Astrocyte (in vitro differentiated cells and primary cell): ENCODE measurements around the gene ARL6.

Experiments used
- CTCF ChIP-seq: IDR thresholded peaks from 2 replicates; pipeline ENCODE4 v1.5.1; 2011; ENCODE audit warnings: low read depth, mild to moderate bottlenecking, inconsistent platforms, low read length, moderate library complexity; ENCODE audit not compliant: insufficient read depth
- EZH2 ChIP-seq: IDR thresholded peaks from 2 replicates; pipeline ENCODE4 v1.6.1; 2012; ENCODE audit warnings: mild to moderate bottlenecking, low read length, inconsistent platforms; ENCODE audit not compliant: insufficient read depth

GRCh38 chr3:97778152-97778551 lies 13.6 kb downstream of the ARL6 start:
- TF ChIP-seq CTCF = no peak
- TF ChIP-seq EZH2 = no peak
